A549 (cell line): ENCODE measurements around the gene MYO5C. TPM values are rescaled to one million over a fixed set of nuclear protein-coding genes. Genes with fewer than 3 reads are reported as not detected.
A peak's percentile ranks its signal among the peaks of the same experiment; 100 is the strongest.

ENCODE experiments used
- ATOH8 ChIP-seq: fragments of 250-450 bp; sonication (Bioruptor Pico); IDR thresholded peaks from 2 replicates; pipeline ENCODE4 v1.5.0; 2020; ENCODE audit warnings: low read depth, mild to moderate bottlenecking, moderate library complexity
- BCL3 ChIP-seq: fragments of >200 bp; sonication (Bioruptor Twin); formaldehyde crosslinking; IDR thresholded peaks from 3 replicates; pipeline ENCODE4 v1.6.1; 2016
- CHD2 ChIP-seq: fragments of 150-350 bp; IDR thresholded peaks from 2 replicates; pipeline ENCODE4 v1.6.1; 2014; ENCODE audit warnings: low read length; ENCODE audit not compliant: partially characterized antibody
- CHD4 ChIP-seq: fragments of 200-600 bp; sonication (generic); IDR thresholded peaks from 2 replicates; pipeline ENCODE4 v1.6.1; 2016; ENCODE audit warnings: antibody characterized with exemption, mild to moderate bottlenecking, borderline replicate concordance
- E2F6 ChIP-seq: IDR thresholded peaks from 2 replicates; pipeline ENCODE4 v1.6.1; 2012; ENCODE audit warnings: low read depth, borderline replicate concordance
- EHF ChIP-seq: fragments of 250-450 bp; sonication (Bioruptor Pico); IDR thresholded peaks from 2 replicates; pipeline ENCODE4 v1.5.0; 2020; ENCODE audit warnings: mild to moderate bottlenecking
- EHMT2 ChIP-seq: fragments of 200-600 bp; sonication (generic); IDR thresholded peaks from 2 replicates; pipeline ENCODE4 v1.6.1; 2016; ENCODE audit warnings: antibody characterized with exemption, low read depth, mild to moderate bottlenecking, moderate library complexity
- ELK1 ChIP-seq: fragments of 150-350 bp; IDR thresholded peaks from 2 replicates; pipeline ENCODE4 v1.6.1; 2014; ENCODE audit warnings: low read depth, mild to moderate bottlenecking, low read length
- EP300 ChIP-seq, 2 experiments: fragments of >200 bp; sonication (Bioruptor Twin); formaldehyde crosslinking; IDR thresholded peaks; 2 replicates in 1 of 2; 3 replicates in 1 of 2; pipeline ENCODE4 v1.6.1; 2016 to 2017
- ESRRA ChIP-seq: fragments of 150-350 bp; IDR thresholded peaks from 2 replicates; pipeline ENCODE4 v1.6.1; 2014; ENCODE audit warnings: mild to moderate bottlenecking, low read length, borderline replicate concordance
- GATA3 ChIP-seq: IDR thresholded peaks from 2 replicates; pipeline ENCODE4 v1.6.1; 2012; ENCODE audit warnings: borderline replicate concordance
- HES2 ChIP-seq: fragments of >200 bp; sonication (Bioruptor Twin); formaldehyde crosslinking; IDR thresholded peaks from 2 replicates; pipeline ENCODE4 v1.6.1; 2016
- HMGXB4 ChIP-seq: fragments of 250-450 bp; sonication (Bioruptor Pico); IDR thresholded peaks from 2 replicates; pipeline ENCODE4 v1.5.0; 2021; ENCODE audit warnings: mild to moderate bottlenecking, moderate library complexity, borderline replicate concordance
- HOXB13 ChIP-seq: fragments of 250-450 bp; sonication (Bioruptor Pico); IDR thresholded peaks from 2 replicates; pipeline ENCODE4 v1.5.0; 2020; ENCODE audit warnings: low read depth, mild to moderate bottlenecking, moderate library complexity
- JUN ChIP-seq, 2 experiments: fragments of >200 bp; sonication (Bioruptor Twin); formaldehyde crosslinking; IDR thresholded peaks; 2 replicates in 1 of 2; 3 replicates in 1 of 2; pipeline ENCODE4 v1.6.1; 2016 to 2017
- KDM1A ChIP-seq: fragments of 200-600 bp; sonication (generic); IDR thresholded peaks from 2 replicates; pipeline ENCODE4 v1.6.1; 2016; ENCODE audit warnings: low read depth, mild to moderate bottlenecking
- KDM5A ChIP-seq: fragments of 200-600 bp; sonication (generic); IDR thresholded peaks from 2 replicates; pipeline ENCODE4 v1.6.1; 2016; ENCODE audit warnings: antibody characterized with exemption, mild to moderate bottlenecking
- MAX ChIP-seq: IDR thresholded peaks from 2 replicates; pipeline ENCODE4 v1.6.1; 2012
- MAZ ChIP-seq: fragments of 150-350 bp; IDR thresholded peaks from 2 replicates; pipeline ENCODE4 v1.6.1; 2014; ENCODE audit warnings: antibody characterized with exemption, low read depth, low read length, borderline replicate concordance
- NPAS2 ChIP-seq: fragments of 250-450 bp; sonication (Bioruptor Pico); IDR thresholded peaks from 2 replicates; pipeline ENCODE4 v1.8.0; 2022; ENCODE audit warnings: mild to moderate bottlenecking, moderate library complexity, borderline replicate concordance
- NR3C1 ChIP-seq: fragments of >200 bp; sonication (Bioruptor Twin); formaldehyde crosslinking; IDR thresholded peaks from 3 replicates; pipeline ENCODE4 v1.6.1; 2017
- PBX3 ChIP-seq: IDR thresholded peaks from 2 replicates; pipeline ENCODE4 v1.6.1; 2012
- PHF8 ChIP-seq: fragments of 200-600 bp; sonication (generic); IDR thresholded peaks from 2 replicates; pipeline ENCODE4 v1.6.1; 2016; ENCODE audit warnings: low read depth, mild to moderate bottlenecking, antibody characterized with exemption, moderate library complexity, borderline replicate concordance
- POLR2A ChIP-seq: IDR thresholded peaks from 2 replicates; pipeline ENCODE4 v1.6.1; 2012; ENCODE audit warnings: mild to moderate bottlenecking, low read length
- REST ChIP-seq: fragments of 200-600 bp; sonication (generic); IDR thresholded peaks from 2 replicates; pipeline ENCODE4 v1.6.1; 2016; ENCODE audit warnings: antibody characterized with exemption, mild to moderate bottlenecking, moderate library complexity
- RNF2 ChIP-seq: fragments of 200-600 bp; sonication (generic); IDR thresholded peaks from 2 replicates; pipeline ENCODE4 v1.6.1; 2016; ENCODE audit warnings: low read depth, mild to moderate bottlenecking, antibody characterized with exemption, moderate library complexity, borderline replicate concordance
- SREBF2 ChIP-seq: fragments of 450-650 bp; IDR thresholded peaks from 2 replicates; pipeline ENCODE4 v1.6.1; 2014; ENCODE audit warnings: mild to moderate bottlenecking, moderate library complexity
- TFCP2L1 ChIP-seq: fragments of 250-450 bp; sonication (Bioruptor Pico); IDR thresholded peaks from 2 replicates; pipeline ENCODE4 v1.5.0; 2021; ENCODE audit warnings: mild to moderate bottlenecking
- ZFP36 ChIP-seq: fragments of 450-650 bp; IDR thresholded peaks from 2 replicates; pipeline ENCODE4 v1.6.1; 2014; ENCODE audit warnings: borderline replicate concordance; ENCODE audit not compliant: partially characterized antibody
- ZSCAN20 ChIP-seq: fragments of 250-450 bp; sonication (Bioruptor Pico); IDR thresholded peaks from 2 replicates; pipeline ENCODE4 v1.8.0; 2022; ENCODE audit warnings: mild to moderate bottlenecking, moderate library complexity
- polyA plus RNA-seq, 4 experiments: library from polyadenylated mRNA; depleted of rRNA in 3 of 4; stranded (reverse); fragments of >200 nt; fragmentation: RNase III in 1 of 4; extraction: RNeasy Plus Mini Kit Qiagen cat#74134 plus additional on column Dnase treatment in 1 of 4; gene quantifications; 2 replicates in 3 of 4; 3 replicates in 1 of 4; pipeline ENCODE4 v1.2.3, GENCODE V29; 2011 to 2017

Gene MYO5C
- polyA plus RNA-seq, 2 of the 4 experiments (the other 2 are of a cell fraction): 6.2 to 27.6 TPM

- TF ChIP-seq ELK1 (no peak), MAX (peak; percentile 91), JUN (IDR thresholded peaks at IDR 0.05) (peak; percentile 83 to 85; a peak in 4 of 5 replicates), CHD4 (no peak), KDM5A (no peak), GATA3 (peak; percentile 66; the same call in 1 of the 2 replicates), NPAS2 (CRISPR knock-in tag) (no peak), MAZ (no peak), ZFP36 (no peak), E2F6 (no peak), BCL3 (0 out of 3 replicates have a peak, but pooled peaks have one; percentile 34), SREBF2 (no peak), NR3C1 (no peak), PBX3 (peak; percentile 84), EHMT2 (no peak), ZSCAN20 (CRISPR knock-in tag) (no peak), PHF8 (no peak), ATOH8 (0 out of 2 replicates have a peak, but pooled peaks have one; percentile 34), POLR2A (peak; percentile 63), RNF2 (no peak), TFCP2L1 (CRISPR knock-in tag) (no peak), ESRRA (no peak), EHF (peak; percentile 52; the same call in 1 of the 2 replicates), EP300 (IDR thresholded peaks at IDR 0.05) (peak in 1 of 2 experiments; percentile 63; a peak in 2 of 5 replicates), CHD2 (peak; percentile 12), HOXB13 (CRISPR knock-in tag) (no peak), HMGXB4 (CRISPR knock-in tag) (no peak), KDM1A (no peak), REST (no peak), HES2 (no peak)
Observed at GRCh38 chr15:52288051-52288942, 7.3 kb downstream of the MYO5C start (continued).
